Peyer's patch (tissue), 4 donors: Measurements from ENCODE around the gene SENP2.

Experiments
- CTCF ChIP-seq, 6 experiments: fragments of 450-650 bp in 4 of 6; fragments of 200-600 bp in 2 of 6; sonication (generic) in 1 of 6; IDR thresholded peaks; one replicate each; pipeline ENCODE4 v1.5.1; 2017 to 2019; ENCODE audit warnings: antibody characterized with exemption in 6 of 6, mild to moderate bottlenecking in 3 of 6, moderate library complexity in 1 of 6
- POLR2A ChIP-seq, 2 donors: fragments of 450-650 bp; IDR thresholded peaks; one replicate each; pipeline ENCODE4 v1.5.1; 2017; ENCODE audit warnings: antibody characterized with exemption in 2 of 2, mild to moderate bottlenecking in 2 of 2, moderate library complexity in 2 of 2

- TF ChIP-seq CTCF (IDR thresholded peaks at IDR 0.05) (no peak), POLR2A (IDR thresholded peaks at IDR 0.05) (no peak)
Measured at GRCh38 chr3:185651971-185652370, 65.9 kb downstream of the SENP2 start.
